GM12891 (cell line): ENCODE results near the gene B4GALT1.

Experiments
- POLR2A ChIP-seq: IDR thresholded peaks from 2 replicates; pipeline ENCODE4 v1.6.1; 2011; ENCODE audit warnings: low read depth, low read length, control low read depth
- TAF1 ChIP-seq: IDR thresholded peaks from 2 replicates; pipeline ENCODE4 v1.6.1; 2011; ENCODE audit warnings: low read depth, low read length, control low read depth

GRCh38 chr9:33092634-33093033 is 74.5 kb downstream of the B4GALT1 start:
- TF ChIP-seq TAF1: no peak
- TF ChIP-seq POLR2A: no peak
